ENCODE results near the gene PPY.
"Not testable (repeated sequence)": the region's sequence is repeated elsewhere in the genome, so short reads cannot be mapped to it uniquely, and the experiment has no call there.

The PPY gene, protein sequence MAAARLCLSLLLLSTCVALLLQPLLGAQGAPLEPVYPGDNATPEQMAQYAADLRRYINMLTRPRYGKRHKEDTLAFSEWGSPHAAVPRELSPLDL

DNA sequence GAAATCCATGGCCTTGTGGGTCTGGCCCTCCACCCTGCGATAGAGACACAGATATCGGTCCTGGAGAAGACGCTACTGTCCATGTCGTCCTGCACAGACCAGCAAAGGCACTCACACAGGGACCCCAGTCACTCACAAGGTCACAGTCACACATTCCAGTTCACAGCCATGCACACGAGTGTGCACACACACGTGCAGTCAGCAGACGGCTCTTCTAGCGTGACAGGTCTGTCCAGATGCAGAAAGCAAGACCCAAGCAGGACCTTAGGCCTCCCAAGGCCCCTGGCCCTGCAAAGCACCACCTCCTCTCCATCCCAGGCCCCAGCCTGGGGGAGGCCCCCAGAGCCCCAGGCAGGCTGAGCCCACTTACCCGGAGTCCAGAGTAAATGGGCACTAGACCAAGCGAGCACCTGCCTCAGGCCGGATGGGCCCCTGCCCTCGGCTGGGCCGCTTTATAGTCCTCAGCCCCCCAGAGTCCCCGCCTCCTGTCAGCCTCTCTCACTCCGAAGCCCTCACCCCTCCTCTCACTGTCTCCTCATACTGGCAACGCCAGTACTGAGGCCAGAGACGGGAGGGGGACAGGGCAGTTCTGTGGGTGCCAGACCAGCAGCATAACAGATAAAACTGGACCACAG, at the start of gene PPY:
Gene PPY, minus strand, starts transcription at position 426 of the 635 bp plus-strand sequence. CDS start 822 bp downstream, outside the sequence.
- DNase-seq: no peak

- no peak for DNase-seq
Measured at GRCh38 chr17:43988301-43988700, 46.0 kb upstream of the PPY start.

- no peak for DNase-seq
Measured at GRCh38 chr17:43987131-43988021, 45.1 kb upstream of the PPY start.

DNA sequence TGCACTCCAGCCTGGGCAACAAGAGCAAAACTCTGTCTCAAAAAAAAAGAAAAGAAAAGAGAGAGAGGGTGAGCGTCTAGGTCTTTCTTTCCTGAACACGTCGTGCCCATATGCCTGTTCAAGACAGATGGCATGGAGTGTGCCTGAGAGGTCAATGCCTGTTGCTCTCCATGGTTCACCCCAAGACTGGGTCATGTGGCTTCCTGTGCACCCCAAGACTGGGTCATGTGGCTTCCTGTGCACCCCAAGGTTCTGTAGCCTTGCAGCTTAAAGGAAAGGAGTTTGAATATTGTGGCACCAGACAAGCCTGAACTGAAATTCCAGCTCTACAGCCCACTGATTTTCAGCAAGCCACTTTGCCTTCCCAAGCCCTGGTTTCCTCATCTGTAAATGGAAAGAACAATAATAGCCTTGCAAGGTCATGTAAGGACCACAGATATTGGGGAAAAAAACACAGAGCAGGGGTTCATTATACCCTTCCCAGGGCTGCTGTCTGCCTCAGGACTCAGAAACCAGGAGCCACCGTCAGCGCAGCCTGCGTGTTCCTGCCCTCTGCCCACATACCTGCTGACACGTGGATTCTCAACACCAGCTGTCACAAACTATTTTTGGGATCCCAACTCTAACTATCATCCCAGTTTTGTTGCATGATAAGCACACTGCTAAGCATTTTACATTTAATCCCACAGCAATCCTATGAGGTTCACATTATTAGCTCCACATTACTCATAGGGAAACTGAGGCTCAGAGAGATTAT, 44.1 kb upstream of the PPY start:
- no peak for DNase-seq

DNA sequence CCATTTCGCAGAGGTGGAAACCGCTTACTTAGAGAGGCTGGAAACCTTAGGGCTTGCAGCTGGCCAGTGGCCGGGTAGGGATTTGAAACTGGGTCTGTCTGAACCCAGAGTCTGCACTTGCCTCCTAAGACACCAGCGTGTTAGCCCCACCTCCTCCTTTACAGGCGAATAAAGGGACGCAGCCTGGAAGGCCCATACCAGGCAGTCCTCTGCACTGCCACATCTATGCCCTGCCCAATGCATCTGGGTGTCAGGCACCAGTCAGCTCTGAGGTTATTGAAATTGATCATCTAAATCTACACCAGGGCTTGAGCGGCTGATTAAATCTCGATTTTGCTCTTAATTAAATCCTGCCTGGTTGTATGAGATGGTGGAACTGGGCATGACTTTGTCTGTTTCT, 42.2 kb upstream of the PPY start:
- no peak for DNase-seq

DNA sequence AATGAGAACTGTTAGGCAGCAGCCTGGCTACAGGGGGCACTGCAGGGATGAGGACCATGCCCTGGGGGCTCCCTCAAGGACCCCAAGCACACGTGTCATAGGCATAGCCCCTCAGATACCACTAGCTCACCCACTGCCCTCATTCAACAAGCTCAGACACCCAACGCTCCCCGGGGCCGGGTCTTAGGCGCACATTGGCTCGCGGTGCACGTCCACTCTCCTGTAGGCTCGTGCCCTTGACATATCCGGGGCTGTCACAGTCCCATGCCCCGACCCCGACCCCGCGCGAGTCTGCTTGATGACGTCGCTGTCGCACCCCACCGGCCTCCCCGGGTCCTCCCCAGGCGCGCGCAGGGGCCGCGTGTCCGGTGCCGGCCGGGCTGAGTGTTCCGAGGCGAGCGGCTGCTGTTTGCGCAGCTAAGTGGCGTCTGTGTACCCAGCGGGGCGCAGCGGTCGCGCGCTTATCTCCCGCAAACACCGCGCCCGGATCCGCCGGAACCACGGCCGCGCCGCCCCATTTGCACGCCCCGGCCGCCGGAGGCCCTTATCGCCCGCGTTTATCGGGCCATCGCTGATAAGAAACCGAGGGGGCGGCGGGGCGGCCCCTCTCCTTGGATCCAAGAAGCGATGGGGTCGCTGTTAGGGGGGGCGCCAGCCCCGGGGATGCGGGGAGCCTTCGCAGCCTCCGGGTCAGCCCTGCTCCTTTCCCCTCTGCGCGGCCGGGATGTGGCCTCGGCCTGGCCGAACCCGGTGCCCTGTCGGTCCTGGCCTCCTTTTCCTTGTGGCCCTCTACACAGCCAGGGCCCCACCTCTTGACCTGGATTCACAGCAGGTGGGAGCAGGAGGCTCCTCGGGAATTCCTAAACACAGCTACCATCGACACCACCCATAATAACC, 41.5 kb upstream of the PPY start:
- DNase-seq: no peak

DNA sequence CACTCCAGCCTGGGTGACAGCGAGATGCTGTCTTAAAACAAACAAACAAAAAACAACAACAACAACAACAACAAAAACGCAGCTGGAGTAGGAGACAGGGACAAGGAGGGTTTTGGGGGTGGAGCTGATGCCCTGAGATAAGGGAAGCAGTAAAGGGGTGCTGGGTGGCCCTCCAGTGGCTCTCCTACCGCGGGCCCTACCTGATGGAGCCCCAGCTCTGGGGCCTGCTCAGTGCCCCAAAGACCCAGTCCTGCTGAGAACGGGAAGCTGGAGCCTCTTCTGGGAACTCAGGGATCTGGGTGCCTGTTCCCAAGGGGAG, 40.9 kb upstream of the PPY start:
- no peak for DNase-seq

- DNase-seq: no peak
Measured at GRCh38 chr17:43982171-43982570, 39.9 kb upstream of the PPY start.

DNA sequence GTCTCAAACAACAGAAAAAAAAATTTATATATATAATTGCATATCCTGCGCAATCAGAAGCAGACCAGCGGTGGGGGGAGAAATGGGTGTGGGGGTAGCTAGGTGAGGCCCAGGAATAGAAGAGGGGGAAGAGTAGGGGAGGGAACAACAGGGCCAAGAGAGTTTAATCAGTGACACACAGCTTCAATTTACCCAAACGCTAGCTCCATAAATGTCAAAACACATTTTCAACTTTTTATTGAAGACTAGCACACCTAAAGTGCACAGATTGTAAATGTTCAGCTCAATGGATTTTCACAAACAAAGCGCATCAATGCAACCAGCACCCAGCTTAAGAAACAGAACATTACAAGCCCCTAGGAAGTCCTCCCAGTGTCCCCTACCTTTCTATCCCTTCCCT, 37.4 kb upstream of the PPY start:
- no peak for DNase-seq

- no peak for DNase-seq
Measured at GRCh38 chr17:43979011-43979410, 36.7 kb upstream of the PPY start.

GRCh38 chr17:43978078-43978477, 35.8 kb upstream of the PPY start:
- no peak for DNase-seq

- DNase-seq: no peak
Measured at GRCh38 chr17:43976963-43977837, 34.9 kb upstream of the PPY start.

DNA sequence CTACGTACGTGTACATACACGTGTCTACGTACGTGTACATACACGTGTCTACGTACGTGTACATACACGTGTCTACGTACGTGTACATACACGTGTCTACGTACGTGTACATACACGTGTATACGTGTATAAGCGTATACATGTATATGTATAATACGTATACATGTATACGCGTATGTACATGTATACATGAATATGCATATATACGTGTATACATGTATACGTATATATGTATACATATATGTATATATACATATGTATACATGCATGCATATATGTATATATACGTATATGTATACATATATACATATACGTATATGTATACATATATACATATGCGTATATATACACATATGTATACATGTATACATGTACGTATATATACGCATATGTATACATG, 33.6 kb upstream of the PPY start:
- no peak for DNase-seq

DNA sequence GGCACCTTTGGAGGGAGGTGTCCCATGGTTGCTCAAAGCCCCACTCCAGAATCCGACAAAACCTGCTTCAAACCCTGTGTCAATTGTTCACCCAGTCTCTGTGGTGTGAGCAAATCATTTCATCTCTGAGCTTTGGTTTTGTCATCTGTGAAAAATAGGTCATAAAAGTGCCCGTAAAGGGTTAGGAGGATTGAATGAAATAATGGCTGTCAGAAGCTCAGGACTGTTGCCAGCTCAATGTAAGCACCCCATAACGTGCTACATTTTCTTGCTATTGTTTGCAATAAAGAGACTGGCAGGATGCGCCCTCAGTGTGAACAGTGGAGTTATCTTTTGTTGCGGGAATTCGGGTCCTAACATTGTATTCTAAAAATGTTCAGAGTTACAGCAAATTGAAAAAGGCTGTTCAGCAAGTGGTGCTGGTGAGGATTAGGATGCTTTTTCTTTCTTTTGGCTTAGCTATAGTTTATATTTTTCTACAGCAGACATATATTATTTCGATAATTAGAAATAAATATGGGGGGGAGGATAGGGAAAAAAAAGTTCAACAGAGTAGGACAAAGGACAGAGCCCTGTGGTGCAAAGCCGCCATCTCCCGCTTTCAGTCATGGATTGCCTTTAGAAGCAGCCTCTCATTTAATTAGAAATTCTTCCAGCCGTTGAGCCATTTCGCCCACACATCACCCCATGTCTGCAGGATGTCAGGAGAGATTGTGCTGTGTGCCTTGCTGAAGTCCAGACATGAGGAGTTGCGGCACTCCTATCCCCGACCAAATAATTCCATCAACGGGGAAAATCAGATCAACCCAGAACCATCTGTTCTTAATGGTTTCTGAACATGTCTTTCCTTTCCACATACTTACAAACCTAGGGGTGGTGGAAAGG, 32.3 kb upstream of the PPY start:
- no peak for DNase-seq

DNA sequence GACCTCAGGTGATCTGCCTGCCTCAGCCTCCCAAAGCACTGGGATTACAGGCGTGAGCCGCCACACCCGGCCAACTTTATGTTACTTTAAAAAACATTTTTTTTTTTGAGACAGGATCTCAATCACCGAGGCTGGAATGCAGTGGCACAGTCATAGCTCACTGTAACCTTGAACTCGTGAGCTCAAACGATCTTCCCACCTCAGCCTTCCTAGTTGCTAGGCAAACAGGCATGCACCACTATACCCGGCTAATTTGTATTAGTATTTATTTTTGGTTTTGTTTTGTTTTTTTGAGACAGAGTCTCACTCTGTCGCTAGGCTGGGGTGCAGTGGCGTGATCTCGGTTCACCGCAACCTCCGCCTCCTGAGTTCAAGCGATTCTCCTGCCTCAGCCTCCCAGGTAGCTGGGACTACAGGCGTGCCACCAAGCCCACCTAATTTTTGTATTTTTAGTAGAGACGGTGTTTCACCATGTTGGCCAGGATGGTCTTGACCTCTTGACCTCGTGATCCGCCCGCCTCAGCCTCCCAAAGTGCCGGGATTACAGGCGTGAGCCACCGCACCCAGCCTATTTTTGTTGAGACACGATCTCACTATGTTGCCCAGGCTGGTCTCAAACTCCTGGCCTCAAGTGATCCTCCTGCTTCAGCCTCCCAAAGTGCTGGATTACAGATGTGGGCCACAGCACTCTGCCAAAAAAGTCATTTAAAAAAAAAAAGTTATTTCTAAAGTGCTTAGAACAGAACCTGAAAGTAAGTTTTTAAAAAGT, 30.4 kb upstream of the PPY start:
- not testable (repeated sequence) for DNase-seq

GRCh38 chr17:43971436-43971835, 29.2 kb upstream of the PPY start:
- DNase-seq: not testable (repeated sequence)

GRCh38 chr17:43970366-43970765, 28.1 kb upstream of the PPY start:
- DNase-seq: no peak

DNA sequence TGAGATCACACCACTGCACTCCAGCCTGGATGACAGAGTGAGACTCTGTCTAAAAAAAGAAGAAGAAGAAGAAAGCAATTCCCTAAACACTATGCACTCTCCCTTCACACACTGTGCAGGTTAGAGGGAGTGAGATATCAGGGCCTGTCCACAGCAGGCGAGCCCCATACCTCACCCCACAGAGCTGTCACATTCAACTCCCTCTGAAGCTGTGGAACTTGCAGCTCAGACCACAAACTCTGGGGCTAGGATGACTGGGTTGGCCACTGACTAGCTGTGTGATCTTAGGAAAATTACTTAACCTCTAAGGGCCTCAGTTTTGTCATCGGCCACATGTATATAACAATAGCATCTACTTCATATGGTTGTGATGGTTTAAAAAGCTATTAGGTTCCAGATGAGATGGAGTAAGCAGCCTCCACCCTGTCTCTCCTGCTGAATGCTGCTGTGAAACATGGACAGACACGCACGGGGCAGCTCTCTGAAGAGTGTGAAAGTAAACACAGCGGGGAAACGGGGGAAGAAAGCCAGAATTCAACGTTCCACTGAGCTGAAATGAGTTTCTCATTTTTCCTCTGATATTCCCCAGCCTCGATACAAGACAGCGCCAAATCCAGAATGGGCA, 25.1 kb upstream of the PPY start:
- no peak for DNase-seq

- DNase-seq: no peak
Measured at GRCh38 chr17:43966276-43966675, 24.0 kb upstream of the PPY start.
